Activated naive CD8-positive, alpha-beta T cell treated with anti-CD3 and anti-CD28 coated beads, Interleukin-2, amount 10 ng/mL, durations not matched to agents 7 days and 5 days (primary cell): ENCODE measurements around the gene CDC42BPA. TPM values are rescaled to one million over a fixed set of nuclear protein-coding genes. Genes with fewer than 3 reads are reported as not detected.

Experiments used
- ATAC-seq: fragments of 150-1000 bp; cut with Tn5 transposase; one replicate; pipeline ENCODE4 v1.10.0; 2021; ENCODE audit warnings: low read depth, moderate library complexity
- POLR2A ChIA-PET: fragments of 350-600 bp; sonication (Branson Sonifier 250); formaldehyde crosslinking; loops from one replicate; lab custom pipeline; 2021; ENCODE audit warnings: antibody characterized with exemption; lab: Charles Lee
- DNase-seq: peaks from one replicate; pipeline ENCODE4 v3.0.0; 2021
- H3K27ac Mint-ChIP-seq: one replicate; pipeline ENCODE4 v1.8.0; 2022; ENCODE audit warnings: mild to moderate bottlenecking, mixed read lengths
- H3K27me3 Mint-ChIP-seq: one replicate; pipeline ENCODE4 v1.8.0; 2022; ENCODE audit warnings: mild to moderate bottlenecking, moderate library complexity, mixed read lengths
- H3K36me3 Mint-ChIP-seq: one replicate; pipeline ENCODE4 v1.8.0; 2021; ENCODE audit warnings: mild to moderate bottlenecking, mixed read lengths
- H3K4me1 Mint-ChIP-seq: one replicate; pipeline ENCODE4 v1.8.0; 2021; ENCODE audit warnings: mixed read lengths
- H3K4me3 Mint-ChIP-seq: one replicate; pipeline ENCODE4 v1.8.0; 2022; ENCODE audit warnings: mild to moderate bottlenecking, moderate library complexity, mixed read lengths
- H3K9me3 Mint-ChIP-seq: one replicate; pipeline ENCODE4 v1.8.0; 2021; ENCODE audit warnings: mixed read lengths
- total RNA-seq, 2 experiments: library from RNA; stranded (reverse); gene quantifications; one replicate each; pipeline ENCODE4 v1.2.3, GENCODE V29; 2021

CDC42BPA gene
- total RNA-seq, 2 experiments from 2014 or later: 0.91 to 1.2 TPM

DNA sequence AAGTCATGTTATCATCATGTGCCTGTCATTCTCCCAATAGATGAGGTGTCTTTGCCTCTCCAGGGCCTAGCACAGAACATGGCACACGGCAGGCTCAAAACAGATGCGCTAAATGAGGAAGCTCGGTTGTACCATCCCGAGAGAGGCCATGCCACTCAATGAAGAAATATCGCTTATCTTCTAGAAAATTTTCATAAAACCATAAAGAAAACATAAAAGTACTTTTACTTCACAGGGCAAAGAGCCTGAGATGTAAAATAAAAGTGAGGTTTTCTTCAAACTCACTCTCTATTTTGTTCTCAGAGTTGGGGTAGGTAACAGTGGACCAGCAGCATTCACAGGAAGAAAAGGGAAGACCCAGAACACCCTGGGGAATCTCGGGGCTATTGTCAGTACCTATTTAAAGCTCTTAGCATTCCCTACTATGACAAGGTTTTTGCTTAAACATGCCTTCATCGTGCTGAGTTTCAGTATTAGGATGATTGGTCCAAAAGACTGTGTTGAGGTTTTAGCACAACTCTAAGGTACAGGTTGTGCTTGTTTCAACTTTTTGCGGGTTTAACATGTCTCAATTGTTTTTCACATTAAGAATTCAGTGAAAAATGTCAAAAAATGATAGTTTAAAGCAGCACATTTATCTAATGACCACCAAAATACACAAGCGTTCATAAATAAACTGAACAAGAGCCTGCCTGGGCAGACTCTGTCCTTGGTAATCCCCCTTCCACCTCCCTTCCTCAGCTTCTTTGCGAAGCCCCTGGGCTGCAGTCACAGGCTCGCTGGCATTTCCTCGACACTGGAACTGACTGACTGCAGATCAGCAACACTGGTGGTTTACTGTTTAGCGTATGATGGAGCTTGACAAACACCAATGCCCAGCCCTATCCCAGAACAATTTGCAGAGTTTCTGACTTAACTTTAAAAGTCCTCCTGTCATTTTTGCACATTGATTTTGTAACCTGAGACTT is 322.6 kb downstream of the CDC42BPA start:
- Mint-ChIP-seq H3K4me3 (no peak overlapping the region), H3K9me3 (no peaks in the 10 kb centered on the region), H3K36me3 (no peaks in the 10 kb centered on the region), H3K4me1 (no peaks in the 10 kb centered on the region), H3K27me3 (peaks cover 2% of the 10 kb centered on the region), H3K27ac (no peak overlapping the region)
- ATAC-seq (no peak), DNase-seq (no peak)
- POLR2A ChIA-PET: no interaction called here

DNA sequence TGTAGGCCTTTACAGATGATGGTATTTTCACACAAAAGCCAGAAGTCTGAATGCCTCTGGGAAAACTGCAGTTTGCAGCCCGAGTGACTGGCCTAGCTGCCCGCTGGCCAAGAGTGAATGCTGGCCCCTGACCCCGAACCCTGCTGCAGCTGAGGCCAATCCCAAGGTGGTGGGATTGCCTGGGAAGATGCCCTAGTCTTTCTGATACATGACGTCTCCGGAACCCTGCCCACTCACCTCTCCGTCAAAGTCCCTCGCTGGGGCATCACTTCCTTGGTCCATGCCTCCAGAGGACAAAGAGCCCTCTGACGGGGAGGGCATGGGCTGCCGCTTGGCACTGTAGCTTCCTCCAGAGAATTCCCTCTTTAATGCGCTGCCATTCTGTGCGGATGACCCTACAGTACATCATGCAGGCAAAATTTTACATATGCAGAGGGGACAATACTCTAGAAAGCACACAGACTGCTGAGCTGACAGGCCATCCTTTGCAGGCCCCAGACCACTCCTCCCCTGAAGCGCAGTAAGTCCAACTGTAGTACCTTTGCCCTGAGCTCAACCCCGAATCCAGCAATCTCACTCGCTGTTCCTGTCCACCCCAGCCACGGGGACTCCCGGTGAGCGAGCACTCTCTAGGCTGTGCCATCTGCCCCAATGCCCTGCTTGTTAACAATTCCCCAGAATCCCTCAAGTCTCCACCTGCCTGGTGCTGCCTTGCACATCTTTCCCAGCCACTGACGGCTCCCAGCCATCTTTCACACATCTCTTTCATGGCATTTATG is 323.5 kb downstream of the CDC42BPA start:
- H3K27ac Mint-ChIP-seq: no peak overlapping the region

DNA sequence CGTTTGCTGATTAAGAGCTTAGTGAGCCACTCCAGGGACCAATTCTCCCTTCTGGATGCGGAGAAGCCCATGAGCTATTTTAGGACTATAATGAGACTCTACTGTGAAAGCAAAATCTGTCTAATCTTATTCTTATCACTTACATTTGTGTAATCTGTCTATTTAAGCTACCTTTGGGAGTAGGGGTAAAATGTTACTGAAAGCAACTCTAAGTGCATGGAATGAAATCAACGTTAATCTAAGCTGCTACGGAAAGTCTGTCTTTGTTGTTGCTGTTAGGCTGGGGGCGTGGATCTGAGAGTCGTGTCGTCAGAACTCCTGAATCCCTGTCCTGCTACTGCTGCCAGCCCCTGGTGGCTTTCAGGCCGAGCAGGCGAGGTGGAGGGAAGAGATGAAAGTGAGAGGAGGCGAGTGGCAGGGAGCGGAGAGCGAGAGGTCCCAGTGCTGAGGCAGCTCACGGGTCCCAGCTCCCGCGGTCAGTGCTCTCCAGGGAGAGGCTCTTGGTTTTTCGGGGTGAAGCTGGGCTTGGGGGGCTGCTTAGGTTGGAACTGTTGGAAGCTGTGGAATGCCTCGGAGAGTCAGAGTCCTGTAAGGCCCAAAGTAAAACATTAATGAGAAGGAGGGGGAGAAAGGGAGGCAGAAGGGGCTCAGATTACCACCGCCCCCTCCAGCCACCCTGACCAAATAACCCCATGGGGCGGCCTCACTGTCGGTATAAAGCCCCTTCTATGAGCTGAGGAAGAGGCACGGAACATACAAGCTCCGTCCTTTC is 324.3 kb downstream of the CDC42BPA start:
- Mint-ChIP-seq H3K36me3 (no peaks in the 10 kb centered on the region), H3K9me3 (no peaks in the 10 kb centered on the region), H3K27me3 (peaks cover 2% of the 10 kb centered on the region), H3K27ac (no peak overlapping the region), H3K4me3 (no peak overlapping the region), H3K4me1 (peaks cover 11% of the 10 kb centered on the region)
- POLR2A ChIA-PET: no interaction called here
- ATAC-seq (no peak), DNase-seq (no peak)

More for the DNA sequence above, 323.5 kb downstream of the CDC42BPA start:
- ATAC-seq: no peak
- Mint-ChIP-seq H3K4me3 (no peak overlapping the region), H3K9me3 (no peaks in the 10 kb centered on the region), H3K36me3 (no peaks in the 10 kb centered on the region), H3K27me3 (peaks cover 2% of the 10 kb centered on the region), H3K4me1 (peaks cover 5% of the 10 kb centered on the region)
- DNase-seq: no peak
- POLR2A ChIA-PET: no interaction called here

DNA sequence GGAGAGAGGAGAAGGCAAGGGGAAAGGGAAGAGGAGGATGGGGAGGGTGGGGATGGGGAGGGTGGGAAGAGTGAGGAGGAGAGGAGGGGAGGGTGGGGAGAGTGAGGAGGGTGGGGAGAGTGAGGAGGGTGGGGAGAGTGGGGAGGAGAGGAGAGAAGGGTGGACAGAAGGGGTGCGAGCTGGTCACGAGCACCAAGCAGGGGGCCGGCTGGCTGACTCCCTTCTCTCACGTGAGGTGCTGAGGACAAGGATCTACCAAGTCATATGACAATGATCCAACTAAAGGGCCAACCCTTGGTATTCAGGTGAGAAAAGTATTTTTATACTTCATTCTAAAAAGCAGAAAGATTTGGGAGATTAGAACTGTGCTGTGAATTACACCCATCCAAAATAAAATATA is 326.4 kb downstream of the CDC42BPA start:
- no peak overlapping the region for H3K4me3 Mint-ChIP-seq
- no peak for DNase-seq
- H3K27ac Mint-ChIP-seq: no peak overlapping the region
- H3K27me3 Mint-ChIP-seq: peaks cover 2% of the 10 kb centered on the region
- H3K9me3 Mint-ChIP-seq: no peaks in the 10 kb centered on the region
- H3K36me3 Mint-ChIP-seq: no peaks in the 10 kb centered on the region
- peaks cover 11% of the 10 kb centered on the region for H3K4me1 Mint-ChIP-seq
- POLR2A ChIA-PET: no interaction called here
- no peak for ATAC-seq

DNA sequence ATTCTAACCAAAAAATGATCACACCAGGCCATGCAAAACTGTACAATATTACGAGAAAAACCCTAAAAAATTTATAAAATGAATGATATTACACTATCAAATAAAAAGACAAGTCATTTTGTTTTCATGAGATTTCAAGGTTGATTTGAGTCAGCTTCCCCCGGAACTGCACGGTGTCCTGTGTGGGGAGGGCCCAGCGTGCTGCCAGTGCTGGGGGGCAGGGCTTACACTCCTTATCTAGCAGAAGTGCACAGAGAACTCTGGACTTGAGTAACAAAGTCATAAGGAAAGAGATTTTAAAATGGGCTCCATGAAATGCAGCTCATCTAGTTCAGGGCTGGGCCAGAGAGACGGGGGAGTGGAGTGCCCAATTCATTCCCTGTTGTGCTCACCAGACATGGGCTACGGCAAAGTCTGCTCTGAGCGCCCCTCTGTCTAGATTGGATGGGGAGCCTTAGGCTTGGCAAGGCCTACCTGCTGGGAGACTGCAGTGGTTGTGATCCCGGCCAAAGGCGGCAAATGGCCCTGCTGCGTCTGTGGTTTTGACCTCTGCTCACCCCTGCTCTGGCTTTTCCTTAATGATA is 328.1 kb downstream of the CDC42BPA start:
- H3K36me3 Mint-ChIP-seq: no peaks in the 10 kb centered on the region
- ATAC-seq (peak; percentile 92), DNase-seq (no peak)
- POLR2A ChIA-PET: interaction anchor here (0.6 kb wide), 1 partner anchor 51 kb away, joined by 3 read pairs; no protein-coding TSS in a partner anchor
- H3K4me1 Mint-ChIP-seq: peaks cover 11% of the 10 kb centered on the region
- no peaks in the 10 kb centered on the region for H3K9me3 Mint-ChIP-seq
- peaks cover 2% of the 10 kb centered on the region for H3K27me3 Mint-ChIP-seq
- peak overlapping the region; percentile 48 for H3K4me3 Mint-ChIP-seq
- peak overlapping the region; percentile 74 for H3K27ac Mint-ChIP-seq

DNA sequence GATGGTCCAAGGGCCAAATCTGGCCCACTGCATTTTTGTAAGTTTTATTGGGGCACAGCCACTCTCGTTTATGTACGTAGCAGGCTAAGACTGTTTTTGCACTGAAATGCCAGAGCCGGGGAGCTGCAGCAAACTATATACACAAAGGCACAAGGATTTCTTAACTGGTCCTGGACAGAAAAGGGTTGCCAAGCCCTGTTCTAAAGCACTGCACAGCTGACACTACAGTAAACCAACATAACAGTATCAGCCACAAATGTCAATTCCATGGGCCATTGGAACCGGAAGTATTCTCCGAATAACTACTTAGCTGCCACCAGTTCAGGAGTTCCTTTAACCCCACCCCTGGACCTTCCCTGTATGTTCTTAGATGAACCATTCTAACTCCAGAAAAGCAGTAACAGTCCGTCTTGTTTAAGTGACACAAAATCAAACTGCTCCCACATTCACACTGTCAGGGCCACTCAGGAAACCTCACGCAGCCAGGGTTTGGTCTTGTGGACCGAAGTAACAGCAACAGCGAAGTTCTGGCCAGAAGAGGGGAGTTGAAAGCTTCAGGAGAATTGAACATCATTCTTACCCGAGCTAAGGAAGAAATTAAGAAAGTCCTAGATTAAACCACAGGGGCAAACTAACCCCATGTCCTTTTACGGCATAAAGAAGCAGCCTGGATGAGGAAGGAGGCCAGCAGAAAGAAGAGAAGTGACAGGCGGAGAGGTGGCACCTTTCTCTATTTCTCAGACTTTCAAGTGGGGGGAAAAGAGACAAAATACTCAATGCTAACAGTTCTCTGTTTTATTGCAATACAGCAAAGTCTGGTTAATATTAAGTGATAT is 329.0 kb downstream of the CDC42BPA start:
- Mint-ChIP-seq H3K4me1 (peaks cover 11% of the 10 kb centered on the region), H3K9me3 (no peaks in the 10 kb centered on the region), H3K4me3 (no peak overlapping the region), H3K36me3 (no peaks in the 10 kb centered on the region), H3K27ac (peak overlapping the region; percentile 57), H3K27me3 (peaks cover 2% of the 10 kb centered on the region)
- ATAC-seq (no peak), DNase-seq (no peak)
- POLR2A ChIA-PET: interaction anchor here (0.6 kb wide), 1 partner anchor 50 kb away, joined by 3 read pairs; no protein-coding TSS in a partner anchor

DNA sequence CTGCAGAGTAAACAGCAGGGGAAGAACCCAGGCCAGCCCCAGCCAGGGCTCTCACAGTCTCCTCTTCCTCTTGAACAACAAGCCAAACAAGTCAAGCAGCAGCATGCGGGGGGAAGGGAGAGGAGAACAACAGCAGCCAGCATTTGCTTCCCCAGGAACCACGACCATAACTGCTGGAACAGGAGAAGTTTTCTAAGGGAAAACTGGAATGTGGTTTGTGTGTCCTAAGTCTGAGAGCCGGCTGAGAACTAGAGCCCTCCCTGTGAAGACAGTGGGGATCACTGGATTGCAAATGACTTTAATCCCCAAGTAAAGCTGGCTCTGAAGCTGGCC is 330.0 kb downstream of the CDC42BPA start:
- POLR2A ChIA-PET: no interaction called here
- Mint-ChIP-seq H3K27me3 (peaks cover 2% of the 10 kb centered on the region), H3K36me3 (no peaks in the 10 kb centered on the region), H3K27ac (no peak overlapping the region), H3K4me1 (peaks cover 11% of the 10 kb centered on the region), H3K4me3 (no peak overlapping the region), H3K9me3 (no peaks in the 10 kb centered on the region)
- no peak for DNase-seq
- ATAC-seq: no peak

DNA sequence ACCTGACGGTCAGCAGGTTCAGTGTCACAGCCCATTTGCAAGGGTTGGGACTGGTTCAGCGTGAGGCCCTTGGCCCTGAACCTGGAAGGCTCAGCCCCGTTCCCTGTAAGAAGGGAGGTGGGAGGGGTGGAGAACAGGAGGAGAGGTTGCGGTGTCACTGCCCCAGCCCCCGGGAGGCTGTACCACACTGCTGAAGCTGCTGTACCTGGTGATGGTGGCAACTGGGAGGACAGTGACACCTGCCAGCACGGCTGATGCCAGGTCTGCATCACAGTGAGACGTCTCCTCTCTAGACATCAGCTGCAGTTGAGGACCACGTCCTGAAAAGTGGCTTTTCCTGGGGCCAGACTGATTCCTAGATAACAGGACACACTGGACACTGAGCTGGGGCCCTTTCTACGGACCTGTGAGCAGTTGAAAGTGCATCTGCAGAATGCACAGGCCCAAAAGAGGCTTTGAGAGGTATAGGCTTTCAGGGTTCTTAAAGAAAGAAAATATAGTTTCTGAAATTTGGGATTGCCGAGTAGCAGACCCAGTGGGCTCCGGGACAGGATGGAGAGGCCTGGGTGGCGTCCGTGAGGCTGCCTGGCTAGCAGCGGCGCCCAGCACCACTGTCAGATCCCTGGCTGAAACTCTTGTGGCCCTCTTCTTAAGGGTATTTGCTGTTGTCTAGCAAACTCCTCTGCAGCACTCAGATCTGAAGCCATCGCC is 330.5 kb downstream of the CDC42BPA start:
- POLR2A ChIA-PET: no interaction called here
- Mint-ChIP-seq H3K9me3 (no peaks in the 10 kb centered on the region), H3K27ac (no peak overlapping the region)

DNA sequence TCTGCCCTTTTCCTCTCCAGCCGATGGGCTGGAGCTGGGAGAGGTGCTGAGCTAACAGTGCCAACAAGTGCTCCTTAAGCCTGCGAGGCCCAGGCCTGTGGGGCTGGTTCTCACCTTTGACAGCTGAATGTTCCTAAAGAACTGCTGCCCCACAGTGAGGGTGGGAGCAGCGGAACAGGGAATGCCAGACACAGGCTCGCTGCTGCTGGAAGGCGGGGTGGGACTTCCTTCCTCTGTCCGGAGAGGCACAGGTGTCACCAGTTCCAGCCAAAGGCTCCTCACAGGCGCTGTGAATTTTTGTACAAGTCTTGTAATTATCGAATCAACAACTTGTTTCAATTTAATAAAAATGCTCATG is 331.1 kb downstream of the CDC42BPA start:
- H3K27ac Mint-ChIP-seq: no peak overlapping the region
- DNase-seq (no peak), ATAC-seq (no peak)
- H3K4me1 Mint-ChIP-seq: peaks cover 11% of the 10 kb centered on the region
- POLR2A ChIA-PET: no interaction called here
- no peaks in the 10 kb centered on the region for H3K36me3 Mint-ChIP-seq
- no peaks in the 10 kb centered on the region for H3K27me3 Mint-ChIP-seq
- no peak overlapping the region for H3K4me3 Mint-ChIP-seq
- no peaks in the 10 kb centered on the region for H3K9me3 Mint-ChIP-seq

More for the DNA sequence above, 330.5 kb downstream of the CDC42BPA start:
- H3K4me1 Mint-ChIP-seq: peaks cover 11% of the 10 kb centered on the region
- no peaks in the 10 kb centered on the region for H3K36me3 Mint-ChIP-seq
- ATAC-seq: no peak
- DNase-seq: no peak
- H3K27me3 Mint-ChIP-seq: no peaks in the 10 kb centered on the region
- no peak overlapping the region for H3K4me3 Mint-ChIP-seq

DNA sequence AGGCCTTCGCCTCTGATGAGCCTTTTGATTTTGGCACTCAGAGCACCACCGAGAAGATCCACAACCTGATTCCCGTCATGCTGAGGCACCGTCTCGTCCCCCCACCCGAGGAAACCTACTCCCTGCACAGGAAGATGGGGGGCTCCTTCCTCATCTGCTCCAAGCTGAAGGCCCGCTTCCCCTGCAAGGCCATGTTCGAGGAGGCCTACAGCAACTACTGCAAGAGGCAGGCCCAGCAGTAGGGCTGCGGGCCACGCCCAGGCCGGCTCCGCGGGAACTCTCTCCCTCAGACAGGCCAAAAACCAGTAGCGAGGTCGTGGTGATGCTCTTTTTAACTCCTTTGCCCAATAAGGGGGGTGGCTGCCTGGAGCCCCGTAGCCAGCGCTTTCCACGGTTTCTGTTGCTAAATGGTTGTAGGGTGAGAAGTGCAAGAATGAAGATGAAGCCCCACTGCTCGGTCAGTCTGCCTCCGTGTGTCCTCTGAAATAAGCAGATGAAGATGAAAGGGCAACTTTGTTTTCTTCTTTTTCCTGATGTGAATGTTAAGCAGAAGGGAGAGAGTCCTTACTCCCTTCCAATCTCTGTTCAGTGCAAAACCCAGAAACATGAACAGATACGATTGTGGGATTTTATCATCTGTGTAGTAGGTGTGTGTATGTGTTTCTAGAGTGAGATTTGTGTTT is 331.7 kb downstream of the CDC42BPA start:
- DNase-seq (no peak), ATAC-seq (no peak)
- H3K4me3 Mint-ChIP-seq: no peak overlapping the region
- no peaks in the 10 kb centered on the region for H3K36me3 Mint-ChIP-seq
- peaks cover 11% of the 10 kb centered on the region for H3K4me1 Mint-ChIP-seq
- H3K27me3 Mint-ChIP-seq: no peaks in the 10 kb centered on the region
- POLR2A ChIA-PET: no interaction called here
- H3K9me3 Mint-ChIP-seq: no peaks in the 10 kb centered on the region
- no peak overlapping the region for H3K27ac Mint-ChIP-seq

DNA sequence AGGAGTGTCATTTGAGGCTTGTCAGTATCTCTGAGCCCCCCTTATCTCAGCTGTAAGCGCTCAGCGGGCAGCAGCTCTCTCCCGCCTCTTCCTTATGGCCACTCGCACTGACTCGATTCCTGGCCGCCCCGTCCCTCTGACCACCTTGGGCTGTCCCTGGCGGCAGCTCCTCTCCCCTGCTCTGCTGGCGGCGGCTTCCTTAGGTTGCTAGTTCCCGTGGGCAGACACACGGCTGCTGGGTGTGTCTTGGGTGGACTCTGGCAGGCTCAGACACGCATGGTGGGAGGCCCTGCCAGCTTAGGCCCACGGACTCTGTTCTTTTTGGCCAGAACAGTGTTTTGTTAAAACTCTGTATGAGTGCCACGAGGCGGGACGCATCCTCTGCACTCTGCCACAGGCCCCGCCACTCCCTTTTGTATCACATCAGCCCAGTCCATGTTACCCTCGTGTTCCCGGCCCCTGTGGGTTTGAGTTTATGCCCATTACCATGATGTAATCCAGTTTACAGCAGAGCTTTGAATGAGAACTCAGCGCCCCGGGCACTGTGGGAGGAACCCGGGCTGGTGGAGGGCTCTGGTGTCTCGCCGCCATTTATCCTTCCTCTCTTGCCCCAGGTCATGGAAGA is 332.3 kb downstream of the CDC42BPA start:
- Mint-ChIP-seq H3K4me1 (peaks cover 11% of the 10 kb centered on the region), H3K27me3 (no peaks in the 10 kb centered on the region), H3K36me3 (no peaks in the 10 kb centered on the region), H3K27ac (no peak overlapping the region), H3K4me3 (no peak overlapping the region), H3K9me3 (no peaks in the 10 kb centered on the region)
- ATAC-seq (no peak), DNase-seq (no peak)
- POLR2A ChIA-PET: no interaction called here
